Stimulated activated CD4-positive, alpha-beta T cell treated with anti-CD3 and anti-CD28 coated beads, Interleukin-1b, Interleukin-23, amount 100 ng/mL, for 24 hours (primary cell): ENCODE data around the gene PANK1.

Source experiments
- DNase-seq, 4 experiments: peaks; one replicate each; pipeline ENCODE4 v3.0.0-alpha.2; 2020; ENCODE audit warnings: low read depth in 4 of 4, low spot score in 1 of 4

PANK1 gene

GRCh38 chr10:89644967-89645741, at the start of gene PANK1:
TSS of gene PANK1 (minus strand) at chr10:89645242. CDS start at chr10:89644891, 351 bp downstream.
- DNase-seq, result peak; percentile 50 to 72 (median 66)

GRCh38 chr10:89693176-89693575, 48.1 kb upstream of the PANK1 start:
- DNase-seq, result no peak

DNA sequence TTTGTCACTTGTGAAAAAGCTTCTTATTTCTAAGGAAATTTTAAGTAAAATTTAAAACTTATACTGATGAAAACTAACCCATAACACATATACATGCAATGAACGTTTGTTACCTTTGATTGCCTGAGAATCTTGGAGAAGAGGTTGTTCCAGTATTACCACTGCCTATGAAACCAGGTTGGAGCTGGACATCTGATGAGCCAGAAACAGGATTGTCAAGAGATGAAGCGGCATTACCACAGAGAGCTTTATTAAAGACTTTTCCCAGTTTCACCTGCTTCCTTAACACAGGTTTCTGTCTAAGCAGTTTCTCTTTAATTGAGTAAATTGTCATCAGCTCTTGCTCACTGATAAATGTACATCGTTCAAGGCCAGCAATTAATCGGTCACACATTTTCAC, 47.4 kb upstream of the PANK1 start:
- DNase-seq, result no peak

GRCh38 chr10:89690027-89690426, 45.0 kb upstream of the PANK1 start:
- DNase-seq, result no peak

GRCh38 chr10:89685936-89686335, 40.9 kb upstream of the PANK1 start:
- no peak for DNase-seq

DNA sequence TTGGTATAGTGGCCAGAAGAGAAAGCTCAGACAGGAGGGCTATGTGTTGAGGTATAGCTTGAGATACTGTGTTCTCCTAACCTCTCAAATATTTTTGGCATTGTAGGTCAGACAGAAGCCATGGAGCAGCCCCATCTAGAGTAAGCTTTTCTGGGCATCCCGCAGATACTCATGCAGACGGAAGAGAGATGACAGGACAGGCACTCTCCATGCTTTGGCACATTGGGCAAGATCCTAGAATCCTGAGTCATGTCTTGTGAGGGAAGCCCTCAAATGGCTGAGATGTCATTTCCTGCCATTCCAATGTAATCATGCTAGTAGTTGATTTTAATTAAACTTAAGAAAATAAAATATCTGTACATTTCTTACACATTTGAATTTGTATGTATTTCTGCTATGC, 39.6 kb upstream of the PANK1 start:
- DNase-seq, result no peak

GRCh38 chr10:89683883-89684282, 38.8 kb upstream of the PANK1 start:
- DNase-seq, result no peak

- DNase-seq, result no peak
Measured at GRCh38 chr10:89679986-89680385, 34.9 kb upstream of the PANK1 start.

- no peak for DNase-seq
Measured at GRCh38 chr10:89677341-89677740, 32.3 kb upstream of the PANK1 start.

- DNase-seq, result no peak
Measured at GRCh38 chr10:89670926-89671325, 25.9 kb upstream of the PANK1 start.

GRCh38 chr10:89669985-89670384, 24.9 kb upstream of the PANK1 start:
- no peak for DNase-seq

DNA sequence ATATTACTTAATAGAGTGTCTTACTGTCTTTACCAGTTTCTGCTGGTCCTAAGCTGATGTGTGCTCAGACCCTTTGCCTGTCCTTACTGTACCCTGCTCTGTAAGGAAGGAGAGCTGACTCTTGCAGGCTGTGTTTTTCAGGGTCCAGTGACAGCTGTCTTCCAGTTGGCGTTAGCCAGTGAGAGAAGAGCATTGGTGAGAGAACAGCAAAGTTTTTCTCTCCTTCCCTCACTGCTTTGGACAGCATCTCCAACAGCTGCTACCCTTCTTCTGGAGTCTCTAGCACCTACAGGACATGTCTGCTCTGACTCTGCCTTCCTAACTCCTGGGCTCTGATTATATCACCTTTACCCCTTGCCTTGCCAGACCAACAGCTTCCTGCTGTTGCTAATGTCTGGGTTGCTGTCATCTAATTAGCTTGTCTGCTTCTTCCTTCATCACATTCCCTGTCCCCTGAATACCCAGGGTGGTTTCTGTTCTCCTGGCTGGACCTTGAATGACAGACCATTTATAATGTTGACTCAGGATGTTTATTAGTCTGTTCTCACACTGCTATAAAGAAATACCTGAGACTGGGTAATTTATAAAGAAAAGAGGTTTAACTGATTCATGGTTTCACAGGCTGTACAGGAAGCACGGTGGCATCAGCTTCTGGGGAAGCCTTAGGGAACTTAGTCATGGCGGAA, 23.5 kb upstream of the PANK1 start:
- no peak for DNase-seq

DNA sequence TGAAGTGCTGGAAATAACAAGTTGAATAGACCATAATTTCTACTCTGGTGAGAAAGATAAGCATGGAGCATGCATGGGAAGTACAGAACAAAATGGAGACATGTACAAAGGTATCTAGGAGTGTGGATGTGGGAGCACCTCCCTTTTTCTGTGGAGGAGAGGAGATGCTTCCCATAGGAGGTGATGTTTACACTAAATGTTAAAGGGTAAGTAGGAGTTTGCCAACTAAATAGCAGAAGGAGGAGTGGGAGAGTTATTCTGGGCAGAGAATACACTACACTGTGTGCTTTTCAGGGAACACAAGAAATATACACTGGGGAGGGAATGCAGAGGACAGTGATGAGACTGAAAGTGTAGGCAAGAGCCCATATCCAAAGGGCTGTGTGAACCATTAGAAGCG, 21.1 kb upstream of the PANK1 start:
- no peak for DNase-seq

- no peak for DNase-seq
Measured at GRCh38 chr10:89665302-89665701, 20.3 kb upstream of the PANK1 start.

DNA sequence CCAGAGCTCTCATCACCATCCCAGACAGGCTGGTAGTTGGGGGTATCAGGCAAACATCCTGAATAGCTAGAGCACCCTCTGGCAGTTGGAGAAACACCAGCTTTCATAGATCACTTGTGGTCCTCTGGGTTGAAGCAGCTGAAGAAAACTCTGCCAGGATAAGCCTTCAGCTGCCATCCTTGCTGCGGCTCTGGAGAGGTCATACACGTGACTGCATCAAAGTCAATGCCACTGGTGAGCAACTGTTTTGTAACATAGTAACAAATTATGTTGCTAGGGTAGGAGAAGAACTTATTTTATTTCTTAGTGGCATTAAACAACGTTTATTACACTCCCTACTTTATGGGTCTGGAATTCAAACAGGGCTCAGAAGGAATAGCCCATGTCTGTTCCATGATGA, 19.2 kb upstream of the PANK1 start:
- DNase-seq, result no peak

- no peak for DNase-seq
Measured at GRCh38 chr10:89663144-89663543, 18.1 kb upstream of the PANK1 start.

GRCh38 chr10:89662596-89662995, 17.6 kb upstream of the PANK1 start:
- DNase-seq, result no peak

- DNase-seq, result no peak
Measured at GRCh38 chr10:89659143-89660131, 14.4 kb upstream of the PANK1 start.

- DNase-seq, result no peak
Measured at GRCh38 chr10:89657302-89657701, 12.3 kb upstream of the PANK1 start.

DNA sequence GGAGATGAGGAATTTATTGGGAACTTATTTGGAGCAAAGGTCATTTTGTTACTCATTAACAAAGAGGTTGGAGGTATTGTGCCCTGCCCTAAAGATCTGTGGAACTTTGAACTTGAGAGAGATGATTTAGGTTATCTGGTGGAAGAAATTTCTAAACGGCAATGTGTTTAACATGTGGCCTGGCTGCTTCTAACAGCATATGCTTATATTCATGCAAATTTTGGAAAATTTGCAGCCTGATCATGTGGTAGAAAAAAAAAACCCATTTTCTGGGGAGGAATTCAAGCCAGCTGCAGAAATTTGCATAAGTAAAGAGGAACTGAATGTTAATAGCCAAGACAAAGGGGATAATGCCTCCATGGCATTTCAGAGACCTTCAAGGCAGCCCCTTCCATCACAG, 10.7 kb upstream of the PANK1 start:
- DNase-seq, result no peak

DNA sequence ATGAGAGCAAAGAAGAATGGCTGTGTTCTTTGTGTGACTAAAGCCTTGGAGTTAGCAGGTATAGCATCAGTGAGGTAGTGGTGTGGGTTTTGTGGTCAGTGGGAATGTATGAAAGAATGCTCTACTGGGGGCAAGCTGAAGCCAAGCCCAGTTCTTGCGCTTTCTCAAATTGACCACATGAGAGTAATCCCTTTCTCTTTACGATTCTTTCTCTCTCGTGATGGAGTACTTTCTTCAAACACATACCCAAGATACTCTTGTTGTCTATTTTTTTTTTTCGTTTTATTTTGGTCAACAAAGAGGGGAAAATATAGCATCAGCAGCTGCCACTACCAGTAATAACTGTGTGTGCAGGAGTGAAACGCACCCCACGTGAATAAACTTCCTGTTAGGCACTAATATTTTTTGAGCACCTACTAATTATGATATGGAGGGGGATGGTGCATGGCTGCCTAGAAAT, 8.4 kb upstream of the PANK1 start:
- DNase-seq, result no peak
